Right cardiac atrium (tissue), 5 donors: Measurements from ENCODE around the gene CEP162. TPM values are rescaled to one million over a fixed set of nuclear protein-coding genes. Genes with fewer than 3 reads are reported as not detected.

Experiments used
- ATAC-seq, 2 donors: fragments of 200-7000 bp; cut with Tn5 transposase; one replicate each; pipeline versions ENCODE4 v1.8.0 to v1.9.1; 2020; ENCODE audit warnings: moderate library complexity in 2 of 2, mild to moderate bottlenecking in 1 of 2
- DNase-seq, 3 donors: peaks; one replicate each; pipeline ENCODE4 v3.0.0-alpha.2; 2020
- H3K27ac ChIP-seq: one replicate; pipeline ENCODE4 v1.5.1; 2013; ENCODE audit warnings: mild to moderate bottlenecking, low read length, control low read depth, moderate library complexity
- H3K27me3 ChIP-seq: one replicate; pipeline ENCODE4 v1.6.1; 2013; ENCODE audit not compliant: control insufficient read depth, insufficient read depth
- H3K4me1 ChIP-seq: one replicate; pipeline ENCODE4 v1.6.1; 2013; ENCODE audit warnings: low read length; ENCODE audit not compliant: control insufficient read depth, insufficient read depth
- H3K4me3 ChIP-seq: one replicate; pipeline ENCODE4 v1.5.1; 2013; ENCODE audit warnings: low read length, control low read depth
- H3K9me3 ChIP-seq: one replicate; pipeline ENCODE4 v1.6.1; 2013; ENCODE audit warnings: low read length; ENCODE audit not compliant: control insufficient read depth
- WGBS: extraction: QIAGEN DNeasy Blood & Tissue Kit; methylation state at CpG from one replicate; pipeline ENCODE4 v1.1.7; 2013; 5-methylcytosine and 5-hydroxymethylcytosine counted together
- intact Hi-C, 4 donors: fragments of 100-400 bp; cut with DNase I; formaldehyde crosslinking; loops; one replicate each; pipeline versions ENCODE4 v1.11.0 to v1.14.0; 2022 to 2023
- long read RNA-seq, 4 donors: library from polyadenylated mRNA; unstranded; transcript quantifications; one replicate each; pipeline ENCODE4 v2.0.0, GENCODE V29; 2020 to 2021
- polyA plus RNA-seq: library from polyadenylated mRNA; stranded (reverse); fragments of 200-250 nt; gene quantifications from one replicate; pipeline ENCODE4 v1.2.3, GENCODE V29; 2013
- total RNA-seq, 4 donors: library from RNA; stranded (reverse); fragmentation: NEBNext Ultra II Directional; extraction: Animal tissue kit (Norgen Biotek cat#: 25700); gene quantifications; one replicate each; pipeline ENCODE4 v1.2.1, GENCODE V29; 2021
- donor health status: healthy with polysubstance abuse.
- donor health status: DM: no; HTN: yes; CAD: no.
- donor health status: DM: no; HTN: no; CAD: no.
- donor health status: DM: no; HTN: yes; CAD: no; lungs with severe emphysema.
- donor health status: DM: yes; HTN: yes; CAD: no.

CEP162 gene
- total RNA-seq (1 to 10 TPM; 4.6 to 6.0 (median 4.7) TPM), polyA plus RNA-seq (3.0 TPM)
- long read RNA-seq, donor 1, partial matches to known transcripts = 1 of 1 reads
- long read RNA-seq, donor 1, other reads (novel, unspliced or antisense) = 0 of 1 reads
- long read RNA-seq, donor 2, full-length matches to known transcripts = 1 of 2 reads
- long read RNA-seq, donor 2, partial matches to known transcripts = 0 of 2 reads
- long read RNA-seq, donor 2, other reads (novel, unspliced or antisense) = 1 of 2 reads
- long read RNA-seq, donor 3, partial matches to known transcripts = 6 of 11 reads
- long read RNA-seq, donor 3, other reads (novel, unspliced or antisense) = 5 of 11 reads
- long read RNA-seq, donor 4, partial matches to known transcripts = 0 of 2 reads
- long read RNA-seq, donor 4, other reads (novel, unspliced or antisense) = 2 of 2 reads

- H3K4me3 ChIP-seq = peak within 1 kb of the TSS; percentile 95
- H3K27me3 ChIP-seq = no peaks in the 10 kb centered on the region
- H3K4me1 ChIP-seq = no peaks in the 10 kb centered on the region
- ATAC-seq = peak; percentile 98 to 99
- WGBS = under 1% methylated on average over 40 of the region's 40 CpGs
- H3K27ac ChIP-seq = peak within 1 kb of the TSS; percentile 96
- intact Hi-C loops = no loop called here
- no peaks in the 10 kb centered on the region for H3K9me3 ChIP-seq
- peak; percentile 92 to 98 (median 95) for DNase-seq
Observed at GRCh38 chr6:84227434-84228197, at the start of gene CEP162. Gene CEP162, minus strand, starts transcription at chr6:84227643. Its CDS starts 1,250 bp downstream, at chr6:84226393.

DNA sequence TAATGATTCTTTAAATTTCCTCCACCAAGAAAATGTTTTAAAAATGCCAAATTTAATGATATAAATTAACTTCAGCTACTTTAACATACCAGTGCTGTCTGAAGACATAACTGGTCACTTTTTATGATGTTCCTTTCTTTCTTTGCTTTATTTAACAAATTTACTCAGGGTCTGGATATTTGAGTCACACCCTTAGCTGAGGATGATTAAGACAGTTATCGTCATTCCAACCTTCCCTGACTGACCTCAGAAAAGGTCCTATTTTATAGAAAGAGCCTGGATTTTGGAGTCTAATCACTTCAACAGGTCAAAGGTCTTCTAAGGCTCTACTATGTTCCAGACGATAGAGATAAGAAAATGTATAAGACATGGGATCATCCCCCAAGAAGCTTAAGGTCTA lies 47.4 kb upstream of the CEP162 start:
- Histone ChIP-seq H3K9me3 (no peaks in the 10 kb centered on the region), H3K4me1 (no peaks in the 10 kb centered on the region), H3K4me3 (no peak overlapping the region), H3K27ac (no peak overlapping the region), H3K27me3 (no peaks in the 10 kb centered on the region)
- 76% methylated on average over 2 of the region's 2 CpGs for WGBS
- intact Hi-C loops = no loop called here
- no peak for DNase-seq
- no peak for ATAC-seq

DNA sequence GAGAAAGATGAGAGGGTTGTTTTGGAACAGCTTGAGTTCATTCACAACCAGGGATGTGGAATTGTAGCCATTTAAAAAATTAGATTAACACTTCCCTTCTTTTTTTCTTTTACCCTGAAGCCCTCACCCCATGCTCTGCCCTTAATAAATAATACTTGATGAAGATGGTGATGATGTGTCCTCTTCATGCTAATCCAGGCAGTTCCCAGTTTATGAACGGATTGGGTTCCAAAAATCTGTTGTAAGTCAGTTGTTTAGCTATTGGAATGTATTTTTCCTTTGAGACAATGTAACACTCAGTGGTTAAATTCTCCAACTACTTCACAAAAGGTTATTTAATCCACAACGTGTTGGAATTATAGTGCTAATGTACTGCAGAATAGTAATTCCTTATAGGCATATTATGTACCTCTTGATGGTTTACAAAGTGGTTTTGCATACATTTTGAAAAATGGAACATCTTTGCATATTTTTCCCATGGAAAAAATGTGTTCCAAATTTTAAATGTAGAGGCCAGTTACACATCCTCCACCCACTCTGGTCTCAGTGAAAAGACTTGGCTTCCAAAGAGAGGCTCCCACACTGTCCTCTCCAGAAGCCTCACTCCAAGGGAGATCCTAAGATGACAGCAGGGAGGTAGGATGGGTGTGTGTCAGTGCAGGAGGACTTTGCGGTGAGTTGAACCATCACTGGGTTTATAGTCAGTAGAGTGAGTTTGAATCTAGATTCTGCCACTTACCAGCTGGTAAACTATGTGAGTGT lies 45.8 kb upstream of the CEP162 start:
- H3K4me1 ChIP-seq = no peaks in the 10 kb centered on the region
- 51% methylated on average over 3 of the region's 3 CpGs for WGBS
- intact Hi-C loops = no loop called here
- H3K9me3 ChIP-seq = no peaks in the 10 kb centered on the region
- no peaks in the 10 kb centered on the region for H3K27me3 ChIP-seq
- ATAC-seq (no peak), DNase-seq (no peak)
- no peak overlapping the region for H3K4me3 ChIP-seq
- no peak overlapping the region for H3K27ac ChIP-seq

DNA sequence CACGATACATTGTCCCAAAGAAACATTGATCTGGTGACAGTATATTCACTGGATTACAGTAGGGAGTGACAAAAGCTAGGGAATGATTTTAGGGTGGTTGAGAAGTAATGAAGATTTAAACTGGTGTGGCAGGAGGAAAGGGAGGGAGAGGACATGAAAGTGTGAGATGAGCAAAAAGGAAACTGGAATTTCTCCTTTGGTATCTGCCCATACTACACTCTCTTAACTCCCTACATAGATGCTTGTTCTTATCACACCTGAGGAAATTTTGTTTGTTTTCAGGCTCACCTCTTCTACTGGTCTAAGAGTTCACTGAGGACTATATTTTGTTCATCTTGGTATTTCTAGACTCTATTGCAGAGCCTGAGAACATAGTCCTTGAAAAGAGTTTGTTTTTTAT lies 44.9 kb upstream of the CEP162 start:
- DNase-seq = no peak
- Histone ChIP-seq H3K27me3 (no peaks in the 10 kb centered on the region), H3K4me1 (no peaks in the 10 kb centered on the region), H3K27ac (no peak overlapping the region), H3K9me3 (no peaks in the 10 kb centered on the region), H3K4me3 (no peak overlapping the region)
- 90% methylated on average over 1 of the region's 1 CpG for WGBS
- no peak for ATAC-seq
- intact Hi-C loops = no loop called here

GRCh38 chr6:84271061-84271716 lies 43.7 kb upstream of the CEP162 start:
- no peak for ATAC-seq
- Histone ChIP-seq H3K4me1 (no peaks in the 10 kb centered on the region), H3K9me3 (no peaks in the 10 kb centered on the region), H3K27ac (no peak overlapping the region), H3K4me3 (no peak overlapping the region), H3K27me3 (no peaks in the 10 kb centered on the region)
- intact Hi-C loops = no loop called here
- no peak for DNase-seq

DNA sequence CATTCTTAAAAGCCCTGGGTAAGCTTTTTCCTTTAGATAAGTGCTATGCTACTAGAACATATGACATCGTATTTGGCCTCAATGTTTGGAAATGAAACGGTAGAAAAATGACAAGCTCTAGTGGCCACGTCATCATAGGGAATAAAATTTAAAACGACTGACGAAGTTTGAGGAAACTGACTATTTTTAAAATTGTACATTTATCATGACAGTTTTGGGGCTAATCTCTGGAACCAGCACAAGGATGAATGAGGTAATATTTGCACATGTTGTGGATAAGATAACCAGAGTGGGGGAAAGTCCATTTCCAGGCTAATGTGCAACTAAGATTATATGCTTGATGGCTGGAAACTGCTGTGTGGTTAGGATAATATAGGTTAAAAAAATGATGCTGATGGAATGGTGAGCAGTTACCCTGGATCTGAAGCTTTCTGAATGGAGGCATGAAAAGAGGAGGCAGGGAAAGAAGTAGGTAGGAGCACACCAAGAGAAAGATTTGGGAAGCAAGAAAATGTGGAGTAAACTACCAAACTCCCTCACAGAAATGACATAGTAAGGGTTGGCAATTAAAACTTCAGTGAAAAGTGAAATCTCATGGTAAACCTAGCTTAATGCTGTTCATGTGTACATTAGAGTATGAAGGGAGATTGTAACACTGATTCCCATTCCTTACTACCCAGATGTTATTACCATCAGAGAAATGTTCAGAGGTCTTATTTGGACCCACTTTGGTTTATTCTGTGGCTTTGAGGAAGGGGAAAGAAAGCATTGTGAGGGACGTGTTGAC lies 42.7 kb upstream of the CEP162 start:
- no peak overlapping the region for H3K4me3 ChIP-seq
- H3K4me1 ChIP-seq = no peaks in the 10 kb centered on the region
- H3K27ac ChIP-seq = no peak overlapping the region
- no peak for DNase-seq
- ATAC-seq = peak in 1 of 2 donors; percentile 79
- H3K27me3 ChIP-seq = no peaks in the 10 kb centered on the region
- 27% methylated on average over 6 of the region's 6 CpGs for WGBS
- H3K9me3 ChIP-seq = no peaks in the 10 kb centered on the region
- intact Hi-C loops = no loop called here

- H3K4me3 ChIP-seq = no peak overlapping the region
- no peak for DNase-seq
- intact Hi-C loops = no loop called here
- no peaks in the 10 kb centered on the region for H3K27me3 ChIP-seq
- no peak overlapping the region for H3K27ac ChIP-seq
- no peaks in the 10 kb centered on the region for H3K9me3 ChIP-seq
- 90% methylated on average over 3 of the region's 3 CpGs for WGBS
- ATAC-seq = no peak
- H3K4me1 ChIP-seq = no peaks in the 10 kb centered on the region
Observed at GRCh38 chr6:84268781-84269180, 41.3 kb upstream of the CEP162 start.

- DNase-seq = no peak
- Histone ChIP-seq H3K27me3 (no peaks in the 10 kb centered on the region), H3K9me3 (no peaks in the 10 kb centered on the region), H3K4me3 (no peak overlapping the region), H3K4me1 (no peaks in the 10 kb centered on the region), H3K27ac (no peak overlapping the region)
- WGBS = 77% methylated on average over 6 of the region's 6 CpGs
- intact Hi-C loops = no loop called here
- no peak for ATAC-seq
Observed at GRCh38 chr6:84263557-84263956, 36.1 kb upstream of the CEP162 start.

GRCh38 chr6:84260926-84261325 lies 33.5 kb upstream of the CEP162 start:
- no peaks in the 10 kb centered on the region for H3K9me3 ChIP-seq
- H3K4me1 ChIP-seq = no peaks in the 10 kb centered on the region
- no peak for ATAC-seq
- no peak overlapping the region for H3K4me3 ChIP-seq
- no peaks in the 10 kb centered on the region for H3K27me3 ChIP-seq
- no peak for DNase-seq
- H3K27ac ChIP-seq = no peak overlapping the region
- 84% methylated on average over 3 of the region's 3 CpGs for WGBS
- intact Hi-C loops = no loop called here

DNA sequence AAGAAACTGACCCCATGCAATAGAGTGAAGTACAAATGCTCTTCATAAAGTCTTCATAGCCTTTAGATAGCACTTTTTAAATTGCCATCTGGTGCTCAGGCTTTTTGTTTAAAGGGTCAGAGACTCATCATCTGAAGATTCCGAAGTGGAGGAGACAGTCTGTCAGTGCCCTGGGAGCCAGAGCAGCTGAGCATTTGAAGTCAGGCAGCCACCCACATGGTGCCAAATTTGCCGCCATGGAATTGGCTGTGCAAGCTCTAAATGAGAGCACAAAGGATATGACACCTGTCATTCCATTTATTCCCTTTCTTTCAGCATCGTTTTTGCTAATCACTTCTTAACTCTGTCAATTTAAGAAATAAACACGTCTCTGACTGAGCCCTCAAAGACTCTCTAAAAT lies 32.8 kb upstream of the CEP162 start:
- no peak for DNase-seq
- WGBS = 51% methylated on average over 4 of the region's 4 CpGs
- intact Hi-C loops = no loop called here
- no peaks in the 10 kb centered on the region for H3K9me3 ChIP-seq
- no peaks in the 10 kb centered on the region for H3K4me1 ChIP-seq
- no peak for ATAC-seq
- H3K4me3 ChIP-seq = no peak overlapping the region
- H3K27me3 ChIP-seq = no peaks in the 10 kb centered on the region
- no peak overlapping the region for H3K27ac ChIP-seq
